Measurements from ENCODE around the gene IFFO2. TPM values are rescaled to one million over a fixed set of nuclear protein-coding genes. Genes with fewer than 3 reads are reported as not detected.

Gene IFFO2
- total and polyA plus RNA-seq, 10 of the 15 experiments (the other 5 are each of a cell fraction or from before 2014, with no cell fraction given) = 1.2 to 18.4 (median 6.7) TPM

- no peak for ATAC-seq
- Histone ChIP-seq H3K79me2 (ENCODE audit: control insufficient read depth, insufficient read depth, low read length) (no peaks in the 10 kb centered on the region), H4K20me1 (ENCODE audit: control insufficient read depth, insufficient read depth) (no peaks in the 10 kb centered on the region), H3K9me3 (replicated peaks; ENCODE audit: control insufficient read depth, insufficient read depth, low read length) (no peaks in the 10 kb centered on the region), H3K27me3 (replicated peaks in 1 of 2; ENCODE audit: control insufficient read depth in 2 of 2, insufficient read depth in 2 of 2, low read length in 1 of 2) (no peaks in the 10 kb centered on the region), H3K4me3 (no peak overlapping the region), H3K36me3 (ENCODE audit: control insufficient read depth in 2 of 2, insufficient read depth in 2 of 2, low read length in 1 of 2) (peaks cover 0 to 2% of the 10 kb centered on the region in 2 experiments; a peak in 2 of 4 replicates), H3K9ac (ENCODE audit: control insufficient read depth, insufficient read depth, low read length) (no peak overlapping the region), H3K4me2 (ENCODE audit: control insufficient read depth, insufficient read depth) (no peak overlapping the region), H3K4me1 (ENCODE audit: control insufficient read depth, insufficient read depth, low read length) (no peaks in the 10 kb centered on the region), H2AFZ (ENCODE audit: control insufficient read depth, low read depth, low read length) (no peak overlapping the region), H3K27ac (ENCODE audit: control insufficient read depth, insufficient read depth) (no peak overlapping the region)
- intact Hi-C loops (cut with micrococcal nuclease; ENCODE audit: unreplicated experiment) = no loop called here
- no TSS peak for BruUV-seq (replicated peaks)
- RAD21 ChIA-PET (ENCODE audit: unreplicated experiment) = no interaction called here
- CTCF ChIA-PET = interaction anchor here (1.4 kb wide), 1 partner anchor 31 kb away, joined by 3 read pairs; no protein-coding TSS in a partner anchor
- SMC1A ChIA-PET (ENCODE audit: uncharacterized antibody, unreplicated experiment) = no interaction called here
- POLR2A ChIA-PET = no interaction called here
- TF ChIP-seq EGR1 (IDR thresholded peaks at IDR 0.05; ENCODE audit: borderline replicate concordance in 1 of 2, low read depth in 2 of 2, low read length in 2 of 2) (no peak), EP300 (IDR thresholded peaks at IDR 0.05; ENCODE audit: borderline replicate concordance in 1 of 2, control insufficient read depth in 1 of 2, low read depth in 2 of 2, low read length in 2 of 2) (no peak)
- no peak for FAIRE-seq
- in situ Hi-C loops (cut with MboI) = no loop called here
- 73% methylated on average over 22 of the region's 24 CpGs for WGBS (ENCODE audit: insufficient coverage, insufficient replicate concordance, low lambda C conversion rate, missing lambda C conversion rate)
- no peak for DNase-seq (ENCODE audit: low read depth, low spot score)
These were observed 74.6 kb downstream of the IFFO2 start for GRCh38 chr1:18881642-18882431.

DNA sequence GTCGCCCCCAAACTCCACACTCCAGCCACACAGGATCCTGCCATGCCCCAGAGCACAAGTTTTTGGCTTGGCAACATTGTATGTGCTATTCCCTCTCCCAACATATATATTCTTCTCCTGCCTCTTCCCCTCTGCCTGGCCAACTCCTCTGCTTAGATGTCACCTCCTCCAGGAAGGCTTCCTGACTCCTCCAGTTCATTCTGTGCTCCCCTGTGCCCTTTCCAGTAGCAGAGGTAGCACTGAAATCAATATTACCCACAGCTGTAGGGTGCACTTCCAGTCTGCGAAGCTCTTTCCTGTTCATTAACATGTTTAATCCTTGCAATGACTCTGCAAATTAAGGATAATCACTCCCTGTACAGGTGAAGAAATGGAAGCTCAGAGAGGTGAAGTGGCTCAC, 75.3 kb downstream of the IFFO2 start:
- Histone ChIP-seq H3K4me2 (ENCODE audit: control insufficient read depth, insufficient read depth) (no peak overlapping the region), H4K20me1 (ENCODE audit: control insufficient read depth, insufficient read depth) (no peaks in the 10 kb centered on the region), H3K27me3 (replicated peaks in 1 of 2; ENCODE audit: control insufficient read depth in 2 of 2, insufficient read depth in 2 of 2, low read length in 1 of 2) (no peaks in the 10 kb centered on the region), H3K9ac (ENCODE audit: control insufficient read depth, insufficient read depth, low read length) (no peak overlapping the region), H3K36me3 (ENCODE audit: control insufficient read depth in 2 of 2, insufficient read depth in 2 of 2, low read length in 1 of 2) (peaks cover 0 to 2% of the 10 kb centered on the region in 2 experiments; a peak in 2 of 4 replicates), H3K9me3 (replicated peaks; ENCODE audit: control insufficient read depth, insufficient read depth, low read length) (no peaks in the 10 kb centered on the region), H3K4me1 (ENCODE audit: control insufficient read depth, insufficient read depth, low read length) (no peaks in the 10 kb centered on the region), H2AFZ (ENCODE audit: control insufficient read depth, low read depth, low read length) (no peak overlapping the region), H3K4me3 (no peak overlapping the region), H3K27ac (ENCODE audit: control insufficient read depth, insufficient read depth) (no peak overlapping the region), H3K79me2 (ENCODE audit: control insufficient read depth, insufficient read depth, low read length) (no peaks in the 10 kb centered on the region)
- BruUV-seq (replicated peaks) = no TSS peak
- TF ChIP-seq, protein P1, sequence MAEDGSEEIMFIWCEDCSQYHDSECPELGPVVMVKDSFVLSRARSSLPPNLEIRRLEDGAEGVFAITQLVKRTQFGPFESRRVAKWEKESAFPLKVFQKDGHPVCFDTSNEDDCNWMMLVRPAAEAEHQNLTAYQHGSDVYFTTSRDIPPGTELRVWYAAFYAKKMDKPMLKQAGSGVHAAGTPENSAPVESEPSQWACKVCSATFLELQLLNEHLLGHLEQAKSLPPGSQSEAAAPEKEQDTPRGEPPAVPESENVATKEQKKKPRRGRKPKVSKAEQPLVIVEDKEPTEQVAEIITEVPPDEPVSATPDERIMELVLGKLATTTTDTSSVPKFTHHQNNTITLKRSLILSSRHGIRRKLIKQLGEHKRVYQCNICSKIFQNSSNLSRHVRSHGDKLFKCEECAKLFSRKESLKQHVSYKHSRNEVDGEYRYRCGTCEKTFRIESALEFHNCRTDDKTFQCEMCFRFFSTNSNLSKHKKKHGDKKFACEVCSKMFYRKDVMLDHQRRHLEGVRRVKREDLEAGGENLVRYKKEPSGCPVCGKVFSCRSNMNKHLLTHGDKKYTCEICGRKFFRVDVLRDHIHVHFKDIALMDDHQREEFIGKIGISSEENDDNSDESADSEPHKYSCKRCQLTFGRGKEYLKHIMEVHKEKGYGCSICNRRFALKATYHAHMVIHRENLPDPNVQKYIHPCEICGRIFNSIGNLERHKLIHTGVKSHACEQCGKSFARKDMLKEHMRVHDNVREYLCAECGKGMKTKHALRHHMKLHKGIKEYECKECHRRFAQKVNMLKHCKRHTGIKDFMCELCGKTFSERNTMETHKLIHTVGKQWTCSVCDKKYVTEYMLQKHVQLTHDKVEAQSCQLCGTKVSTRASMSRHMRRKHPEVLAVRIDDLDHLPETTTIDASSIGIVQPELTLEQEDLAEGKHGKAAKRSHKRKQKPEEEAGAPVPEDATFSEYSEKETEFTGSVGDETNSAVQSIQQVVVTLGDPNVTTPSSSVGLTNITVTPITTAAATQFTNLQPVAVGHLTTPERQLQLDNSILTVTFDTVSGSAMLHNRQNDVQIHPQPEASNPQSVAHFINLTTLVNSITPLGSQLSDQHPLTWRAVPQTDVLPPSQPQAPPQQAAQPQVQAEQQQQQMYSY (CRISPR knock-in tag; IDR thresholded peaks at IDR 0.05) = no peak
- no peak for TF ChIP-seq ZNF622 (IDR thresholded peaks at IDR 0.05)
- ChIA-PET SMC1A (ENCODE audit: uncharacterized antibody, unreplicated experiment) (no interaction called here), CTCF (interaction anchor here (1.4 to 1.5 kb wide), 2 partner anchors 22 to 32 kb away, joined by 3 to 4 read pairs; partner anchors contain the start of gene ALDH4A1), RAD21 (ENCODE audit: unreplicated experiment) (no interaction called here), POLR2A (no interaction called here)
- no peak for ATAC-seq
- FAIRE-seq = no peak
- intact Hi-C loops (cut with micrococcal nuclease; ENCODE audit: unreplicated experiment) = no loop called here
- no peak for DNase-seq (ENCODE audit: low read depth, low spot score)
- in situ Hi-C loops (cut with MboI) = no loop called here
- 60% methylated on average over 2 of the region's 2 CpGs for WGBS (ENCODE audit: insufficient coverage, insufficient replicate concordance, low lambda C conversion rate, missing lambda C conversion rate)

Measured in GM12878 (cell line).